ENCODE measurements around the gene NEURL1. TPM values are rescaled to one million over a fixed set of nuclear protein-coding genes. Genes with fewer than 3 reads are reported as not detected.

Gene NEURL1
- total and polyA plus RNA-seq, 2 donors (not counting 1 experiment from before 2014, with no cell fraction given), result 0.30 to 0.57 TPM

DNA sequence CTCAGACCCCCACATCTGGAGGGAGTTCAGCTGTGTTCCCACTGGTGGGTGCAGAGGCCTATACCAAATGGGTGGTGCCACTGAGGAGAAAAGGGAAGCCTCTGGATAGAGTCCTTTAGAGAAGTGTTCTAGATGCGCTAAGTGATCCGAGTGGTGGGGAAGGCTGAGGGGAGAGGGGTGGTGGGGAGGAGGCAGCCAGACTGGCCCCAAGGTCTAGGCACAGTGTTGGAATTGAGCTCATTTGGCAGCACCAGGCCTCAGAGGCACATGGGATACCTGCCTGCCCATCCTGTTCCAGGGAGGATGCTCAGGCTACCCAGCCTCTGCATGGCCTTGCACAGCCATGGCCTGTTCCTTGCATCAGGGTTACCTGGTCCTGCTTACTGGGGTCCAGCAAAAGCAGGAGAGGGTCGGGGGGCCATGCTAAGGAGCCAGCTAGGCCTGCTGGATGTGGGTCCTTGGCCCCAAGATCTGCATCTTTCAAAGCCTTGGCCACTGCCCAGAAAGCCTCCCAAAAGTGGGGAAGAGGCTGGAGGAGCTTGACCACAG, 99.6 kb downstream of the NEURL1 start:
- DNase-seq (no peak), ATAC-seq (ENCODE audit: low read depth) (no peak)
- Mint-ChIP-seq H3K9me3 (ENCODE audit: insufficient read depth) (no peaks in the 10 kb centered on the region), H3K27ac (no peak overlapping the region), H3K4me3 (no peak overlapping the region), H3K4me1 (no peaks in the 10 kb centered on the region), H3K27me3 (no peaks in the 10 kb centered on the region)
- no peaks in the 10 kb centered on the region for H3K27me3 ChIP-seq (replicated peaks in 1 of 4; ENCODE audit: control extremely low read depth in 1 of 4, control insufficient read depth in 3 of 4, insufficient read depth in 4 of 4, low read length in 3 of 4)
- no peaks in the 10 kb centered on the region for H3K36me3 ChIP-seq (replicated peaks in 1 of 2; ENCODE audit: control extremely low read depth in 1 of 2, control insufficient read depth in 1 of 2, extremely low read depth in 1 of 2, insufficient read depth in 2 of 2, low read length in 1 of 2)
- H3K9ac ChIP-seq (ENCODE audit: low read length), result no peak overlapping the region
- no peak overlapping the region for H3K4me2 ChIP-seq (replicated peaks; ENCODE audit: low read depth, low read length, poor library complexity, severe bottlenecking)
- H3K79me2 ChIP-seq (ENCODE audit: control insufficient read depth, insufficient read depth, low read length), result no peaks in the 10 kb centered on the region
- H3K27ac ChIP-seq (ENCODE audit: low read length in 2 of 2), result no peak overlapping the region
- H4K20me1 ChIP-seq (ENCODE audit: control insufficient read depth, insufficient read depth, low read length, poor library complexity, severe bottlenecking), result no peaks in the 10 kb centered on the region
- intact Hi-C loops (cut with micrococcal nuclease), result loop anchor here (2.0 to 5.0 kb wide), 2 partner anchors 101 to 176 kb away; partner anchors contain the start of gene NEURL1
- ChIA-PET POLR2A (no interaction called here), CTCF (interaction anchor here (0.6 to 2.8 kb wide), 13 partner anchors 9 to 178 kb away, joined by 3 to 10 read pairs (median 4); no protein-coding TSS in a partner anchor)
- no peaks in the 10 kb centered on the region for H3K4me1 ChIP-seq (ENCODE audit: control insufficient read depth in 2 of 2, insufficient read depth in 2 of 2, low read length in 2 of 2)
- WGBS (ENCODE audit: insufficient coverage), result 81% methylated on average over 3 of the region's 3 CpGs
- TF ChIP-seq EZH2 (IDR thresholded peaks at IDR 0.05; ENCODE audit: borderline replicate concordance, insufficient read depth, low read depth, low read length, poor library complexity, severe bottlenecking), result no peak
- TF ChIP-seq, protein P1, sequence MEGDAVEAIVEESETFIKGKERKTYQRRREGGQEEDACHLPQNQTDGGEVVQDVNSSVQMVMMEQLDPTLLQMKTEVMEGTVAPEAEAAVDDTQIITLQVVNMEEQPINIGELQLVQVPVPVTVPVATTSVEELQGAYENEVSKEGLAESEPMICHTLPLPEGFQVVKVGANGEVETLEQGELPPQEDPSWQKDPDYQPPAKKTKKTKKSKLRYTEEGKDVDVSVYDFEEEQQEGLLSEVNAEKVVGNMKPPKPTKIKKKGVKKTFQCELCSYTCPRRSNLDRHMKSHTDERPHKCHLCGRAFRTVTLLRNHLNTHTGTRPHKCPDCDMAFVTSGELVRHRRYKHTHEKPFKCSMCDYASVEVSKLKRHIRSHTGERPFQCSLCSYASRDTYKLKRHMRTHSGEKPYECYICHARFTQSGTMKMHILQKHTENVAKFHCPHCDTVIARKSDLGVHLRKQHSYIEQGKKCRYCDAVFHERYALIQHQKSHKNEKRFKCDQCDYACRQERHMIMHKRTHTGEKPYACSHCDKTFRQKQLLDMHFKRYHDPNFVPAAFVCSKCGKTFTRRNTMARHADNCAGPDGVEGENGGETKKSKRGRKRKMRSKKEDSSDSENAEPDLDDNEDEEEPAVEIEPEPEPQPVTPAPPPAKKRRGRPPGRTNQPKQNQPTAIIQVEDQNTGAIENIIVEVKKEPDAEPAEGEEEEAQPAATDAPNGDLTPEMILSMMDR (IDR thresholded peaks at IDR 0.05), result no peak
- H3K4me3 ChIP-seq (ENCODE audit: control extremely low read depth in 1 of 5, extremely low read depth in 1 of 5, insufficient read depth in 1 of 5, low read depth in 2 of 5, low read length in 4 of 5), result no peak overlapping the region
- no peak overlapping the region for H2AFZ ChIP-seq (ENCODE audit: insufficient read depth, low read depth, low read length, poor library complexity, severe bottlenecking)
- no peaks in the 10 kb centered on the region for H3K9me3 ChIP-seq (ENCODE audit: control extremely low read depth in 1 of 3, control insufficient read depth in 2 of 3, insufficient read depth in 1 of 3, low read length in 2 of 3)

- no peaks in the 10 kb centered on the region for H3K4me1 Mint-ChIP-seq
- intact Hi-C loops (cut with micrococcal nuclease), result no loop called here
- H3K4me3 Mint-ChIP-seq, result no peak overlapping the region
- Histone ChIP-seq H3K27me3 (replicated peaks in 1 of 4; ENCODE audit: control extremely low read depth in 1 of 4, control insufficient read depth in 3 of 4, insufficient read depth in 4 of 4, low read length in 3 of 4) (no peaks in the 10 kb centered on the region), H3K79me2 (ENCODE audit: control insufficient read depth, insufficient read depth, low read length) (no peaks in the 10 kb centered on the region), H3K4me3 (ENCODE audit: control extremely low read depth in 1 of 5, extremely low read depth in 1 of 5, insufficient read depth in 1 of 5, low read depth in 2 of 5, low read length in 4 of 5) (no peak overlapping the region), H3K9ac (ENCODE audit: low read length) (no peak overlapping the region), H3K9me3 (ENCODE audit: control extremely low read depth in 1 of 3, control insufficient read depth in 2 of 3, insufficient read depth in 1 of 3, low read length in 2 of 3) (no peaks in the 10 kb centered on the region), H3K4me1 (ENCODE audit: control insufficient read depth in 2 of 2, insufficient read depth in 2 of 2, low read length in 2 of 2) (no peaks in the 10 kb centered on the region), H3K36me3 (replicated peaks in 1 of 2; ENCODE audit: control extremely low read depth in 1 of 2, control insufficient read depth in 1 of 2, extremely low read depth in 1 of 2, insufficient read depth in 2 of 2, low read length in 1 of 2) (no peaks in the 10 kb centered on the region), H4K20me1 (ENCODE audit: control insufficient read depth, insufficient read depth, low read length, poor library complexity, severe bottlenecking) (no peaks in the 10 kb centered on the region), H3K4me2 (replicated peaks; ENCODE audit: low read depth, low read length, poor library complexity, severe bottlenecking) (no peak overlapping the region), H3K27ac (ENCODE audit: low read length in 2 of 2) (no peak overlapping the region), H2AFZ (ENCODE audit: insufficient read depth, low read depth, low read length, poor library complexity, severe bottlenecking) (no peak overlapping the region)
- POLR2A ChIA-PET, result no interaction called here
- ATAC-seq (ENCODE audit: low read depth), result no peak
- CTCF ChIA-PET, result interaction anchor here (0.6 to 5.8 kb wide), 5 partner anchors 8 to 346 kb away, joined by 3 to 35 read pairs (median 3); no protein-coding TSS in a partner anchor
- DNase-seq, result no peak
- TF ChIP-seq, protein P1 (IDR thresholded peaks at IDR 0.05), result no peak
- TF ChIP-seq EZH2 (IDR thresholded peaks at IDR 0.05; ENCODE audit: borderline replicate concordance, insufficient read depth, low read depth, low read length, poor library complexity, severe bottlenecking), result no peak
- no peak overlapping the region for H3K27ac Mint-ChIP-seq
- H3K27me3 Mint-ChIP-seq, result no peaks in the 10 kb centered on the region
- 86% methylated on average over 1 of the region's 4 CpGs for WGBS (ENCODE audit: insufficient coverage)
- no peaks in the 10 kb centered on the region for H3K9me3 Mint-ChIP-seq (ENCODE audit: insufficient read depth)
Observed at GRCh38 chr10:103595933-103596726, 102.6 kb downstream of the NEURL1 start.
